Measurements from ENCODE around the gene AIFM2. TPM values are rescaled to one million over a fixed set of nuclear protein-coding genes. Genes with fewer than 3 reads are reported as not detected.
A peak's percentile ranks its signal among the peaks of the same experiment; 100 is the strongest.

AIFM2 gene
- total RNA-seq, 4 donors from 2014 or later = 13.3 to 21.8 (median 17.2) TPM

DNA sequence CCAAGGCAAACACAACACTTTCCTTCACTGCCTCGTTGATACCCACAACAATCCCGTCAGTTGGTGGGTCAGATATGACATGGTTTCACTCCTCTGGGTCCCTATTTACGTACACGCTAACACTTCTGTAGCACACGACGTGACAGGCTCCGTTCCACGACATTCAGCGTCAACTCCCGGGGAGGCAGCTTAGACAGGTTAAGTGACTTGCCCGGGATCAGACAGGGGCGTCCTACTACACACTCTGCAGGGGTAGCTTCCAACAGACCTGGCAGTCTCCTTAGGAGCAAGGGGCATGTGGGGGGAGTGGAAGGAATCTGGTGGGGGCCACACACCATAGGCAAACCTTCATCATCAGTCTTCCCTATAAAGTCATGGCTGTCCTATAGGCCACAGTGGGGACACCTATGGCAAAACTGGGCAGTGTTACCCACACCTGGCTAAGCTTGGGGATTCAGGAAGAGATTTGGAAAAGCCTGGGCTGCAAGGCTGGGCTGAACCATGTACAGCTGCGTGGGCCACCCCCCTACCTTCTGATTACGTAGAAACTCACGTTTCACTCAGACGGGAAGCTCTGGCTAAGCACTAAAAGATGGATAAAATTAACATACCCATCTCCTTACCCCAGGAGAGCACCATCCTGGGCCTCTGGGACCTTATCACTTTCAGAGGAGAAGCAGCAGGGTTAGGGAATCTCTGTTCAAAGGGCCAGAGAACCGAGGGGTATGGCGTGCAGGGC is 11.9 kb upstream of the AIFM2 start:
- H3K27ac ChIP-seq (replicated peaks in 1 of 4) = peak overlapping the region; percentile 87 to 97 (median 88)
- intact Hi-C loops (cut with DNase I) = loop anchor here (2.0 kb wide), 1 partner anchor 28 kb away; no protein-coding TSS in a partner anchor
- peaks cover 3 to 22% (median 9%) of the 10 kb centered on the region in 4 donors for H3K36me3 ChIP-seq
- TF ChIP-seq POLR2A (IDR thresholded peaks at IDR 0.05; ENCODE audit: low read depth) (no peak), EP300 (IDR thresholded peaks at IDR 0.05) (no peak), POLR2AphosphoS5 (IDR thresholded peaks at IDR 0.05) (no peak)
- TF ChIP-seq, protein P1, sequence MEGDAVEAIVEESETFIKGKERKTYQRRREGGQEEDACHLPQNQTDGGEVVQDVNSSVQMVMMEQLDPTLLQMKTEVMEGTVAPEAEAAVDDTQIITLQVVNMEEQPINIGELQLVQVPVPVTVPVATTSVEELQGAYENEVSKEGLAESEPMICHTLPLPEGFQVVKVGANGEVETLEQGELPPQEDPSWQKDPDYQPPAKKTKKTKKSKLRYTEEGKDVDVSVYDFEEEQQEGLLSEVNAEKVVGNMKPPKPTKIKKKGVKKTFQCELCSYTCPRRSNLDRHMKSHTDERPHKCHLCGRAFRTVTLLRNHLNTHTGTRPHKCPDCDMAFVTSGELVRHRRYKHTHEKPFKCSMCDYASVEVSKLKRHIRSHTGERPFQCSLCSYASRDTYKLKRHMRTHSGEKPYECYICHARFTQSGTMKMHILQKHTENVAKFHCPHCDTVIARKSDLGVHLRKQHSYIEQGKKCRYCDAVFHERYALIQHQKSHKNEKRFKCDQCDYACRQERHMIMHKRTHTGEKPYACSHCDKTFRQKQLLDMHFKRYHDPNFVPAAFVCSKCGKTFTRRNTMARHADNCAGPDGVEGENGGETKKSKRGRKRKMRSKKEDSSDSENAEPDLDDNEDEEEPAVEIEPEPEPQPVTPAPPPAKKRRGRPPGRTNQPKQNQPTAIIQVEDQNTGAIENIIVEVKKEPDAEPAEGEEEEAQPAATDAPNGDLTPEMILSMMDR (IDR thresholded peaks at IDR 0.05) = no peak
- WGBS = 74% methylated on average over 16 of the region's 18 CpGs
- H3K4me1 ChIP-seq = peaks cover 19 to 33% (median 26%) of the 10 kb centered on the region in 4 donors
- H3K27me3 ChIP-seq = no peaks in the 10 kb centered on the region
- H3K9me3 ChIP-seq = no peaks in the 10 kb centered on the region
- DNase-seq (ENCODE audit: extremely low spot score) = no peak
- peak overlapping the region; percentile 69 to 93 (median 76) for H3K4me3 ChIP-seq

DNA sequence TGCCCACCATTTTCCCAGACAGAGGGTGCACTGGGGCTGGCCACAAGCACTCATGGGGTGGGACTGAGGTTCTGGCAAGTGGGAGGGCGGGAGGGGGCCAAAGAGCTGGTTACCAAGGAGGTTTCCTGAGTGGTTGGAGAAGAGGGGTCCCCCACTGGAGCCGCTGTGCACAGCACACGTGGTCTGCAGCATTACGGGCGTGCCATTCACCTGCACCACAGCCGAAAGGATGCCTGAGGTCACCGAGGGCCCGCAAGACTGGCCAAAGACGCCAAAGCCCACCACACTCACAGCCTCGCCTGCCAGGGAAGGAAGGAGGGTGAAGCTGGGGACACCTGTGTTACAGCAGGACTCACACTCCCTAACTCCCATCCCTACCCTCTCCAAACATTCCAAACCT is 9.9 kb upstream of the AIFM2 start:
- TF ChIP-seq, protein P1 (IDR thresholded peaks at IDR 0.05) = no peak
- TF ChIP-seq EP300 (IDR thresholded peaks at IDR 0.05) = no peak
- no peak for TF ChIP-seq POLR2A (IDR thresholded peaks at IDR 0.05; ENCODE audit: low read depth)
- no peak for TF ChIP-seq POLR2AphosphoS5 (IDR thresholded peaks at IDR 0.05)
- peaks cover 9 to 20% (median 17%) of the 10 kb centered on the region in 4 donors for H3K36me3 ChIP-seq
- WGBS = 93% methylated on average over 3 of the region's 10 CpGs
- no peak overlapping the region for H3K4me3 ChIP-seq
- H3K27me3 ChIP-seq = no peaks in the 10 kb centered on the region
- DNase-seq (ENCODE audit: extremely low spot score) = no peak
- peaks cover 18 to 31% (median 24%) of the 10 kb centered on the region in 4 donors for H3K4me1 ChIP-seq
- H3K27ac ChIP-seq (replicated peaks in 1 of 4) = no peak overlapping the region
- H3K9me3 ChIP-seq = no peaks in the 10 kb centered on the region
- intact Hi-C loops (cut with DNase I) = no loop called here

DNA sequence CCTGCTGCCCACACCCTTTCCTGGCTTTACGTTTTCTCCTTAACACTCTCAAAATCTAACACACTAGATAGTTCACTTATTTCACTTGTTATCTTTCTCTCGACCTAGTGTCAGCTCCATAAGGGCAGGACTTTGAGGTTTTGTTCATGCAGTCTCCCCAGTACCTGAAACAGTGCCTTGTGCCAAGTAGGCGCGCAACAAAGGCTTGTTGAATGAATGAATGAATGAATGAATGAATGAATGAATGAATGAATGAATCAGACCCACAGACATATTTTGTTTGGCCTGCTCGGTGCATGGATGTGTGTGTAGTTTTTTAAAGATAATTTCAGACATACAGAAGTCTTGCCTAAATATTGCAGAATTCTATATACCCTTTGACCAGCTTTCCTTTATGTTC is 7.7 kb upstream of the AIFM2 start:
- DNase-seq (ENCODE audit: extremely low spot score) = no peak
- intact Hi-C loops (cut with DNase I) = no loop called here
- WGBS = 91% methylated on average over 5 of the region's 5 CpGs
- H3K36me3 ChIP-seq = peaks cover 9 to 20% (median 17%) of the 10 kb centered on the region in 4 donors
- no peak overlapping the region for H3K4me3 ChIP-seq
- no peaks in the 10 kb centered on the region for H3K27me3 ChIP-seq
- H3K27ac ChIP-seq (replicated peaks in 1 of 4) = no peak overlapping the region
- no peaks in the 10 kb centered on the region for H3K9me3 ChIP-seq
- H3K4me1 ChIP-seq = peaks cover 10 to 19% (median 14%) of the 10 kb centered on the region in 4 donors
- TF ChIP-seq, protein P1 (IDR thresholded peaks at IDR 0.05) = no peak
- no peak for TF ChIP-seq EP300 (IDR thresholded peaks at IDR 0.05)
- TF ChIP-seq POLR2A (IDR thresholded peaks at IDR 0.05; ENCODE audit: low read depth) = no peak
- no peak for TF ChIP-seq POLR2AphosphoS5 (IDR thresholded peaks at IDR 0.05)

DNA sequence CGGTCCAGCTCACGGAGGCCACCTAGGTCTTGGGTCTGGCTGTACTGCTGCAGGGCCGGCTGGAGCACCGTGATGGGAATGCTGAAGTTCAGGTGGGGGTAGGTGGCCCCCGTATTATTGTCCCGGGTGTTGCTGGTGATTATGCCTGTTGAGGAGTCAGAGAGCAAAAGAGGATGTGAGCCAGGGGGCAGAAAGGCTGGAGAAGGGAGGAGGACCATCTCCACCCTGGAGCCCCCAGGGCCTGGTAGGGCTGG is 7.3 kb upstream of the AIFM2 start:
- Histone ChIP-seq H3K27me3 (no peaks in the 10 kb centered on the region), H3K4me1 (peaks cover 7 to 15% (median 10%) of the 10 kb centered on the region in 4 donors), H3K36me3 (peaks cover 9 to 20% (median 17%) of the 10 kb centered on the region in 4 donors), H3K9me3 (no peaks in the 10 kb centered on the region), H3K4me3 (no peak overlapping the region), H3K27ac (replicated peaks in 1 of 4) (no peak overlapping the region)
- DNase-seq (ENCODE audit: extremely low spot score) = no peak
- 92% methylated on average over 6 of the region's 6 CpGs for WGBS
- TF ChIP-seq POLR2AphosphoS5 (IDR thresholded peaks at IDR 0.05) = no peak
- TF ChIP-seq, protein P1 (IDR thresholded peaks at IDR 0.05) = no peak
- no peak for TF ChIP-seq EP300 (IDR thresholded peaks at IDR 0.05)
- no peak for TF ChIP-seq POLR2A (IDR thresholded peaks at IDR 0.05; ENCODE audit: low read depth)
- intact Hi-C loops (cut with DNase I) = no loop called here
